OCI-LY1 (cell line): Measurements from ENCODE around the gene ABCB8.

Source experiments
- H2AFZ ChIP-seq: fragments of 200-600 bp; sonication (generic), shearing (Covaris generic); 2 replicates; pipeline ENCODE4 v1.6.0; 2014; ENCODE audit warnings: antibody characterized with exemption, mild to moderate bottlenecking, low read length
- H3F3A ChIP-seq: fragments of 200-600 bp; sonication (generic), shearing (Covaris generic); 2 replicates; pipeline ENCODE4 v1.6.0; 2014; ENCODE audit warnings: mild to moderate bottlenecking, antibody characterized with exemption, low read length, moderate library complexity; ENCODE audit not compliant: insufficient read depth
- H3K27ac ChIP-seq: fragments of 200-600 bp; sonication (generic); 2 replicates; pipeline ENCODE4 v1.5.1; 2014; ENCODE audit warnings: low read length, mixed run types, mild to moderate bottlenecking, low read depth; ENCODE audit not compliant: poor library complexity, severe bottlenecking
- H3K27me3 ChIP-seq: fragments of 200-600 bp; sonication (generic); 2 replicates; pipeline ENCODE4 v1.6.0; 2014; ENCODE audit warnings: antibody characterized with exemption, mild to moderate bottlenecking, low read length, moderate library complexity; ENCODE audit not compliant: insufficient read depth
- H3K36me3 ChIP-seq: fragments of 200-600 bp; sonication (generic); 2 replicates; pipeline ENCODE4 v1.6.1; 2014; ENCODE audit warnings: mild to moderate bottlenecking, antibody characterized with exemption, low read length, moderate library complexity, mixed read lengths; ENCODE audit not compliant: insufficient read depth
- H3K4me1 ChIP-seq: fragments of 200-600 bp; sonication (generic); 2 replicates; pipeline ENCODE4 v1.5.1; 2014; ENCODE audit warnings: mild to moderate bottlenecking, low read length, moderate library complexity; ENCODE audit not compliant: insufficient read depth, severe bottlenecking
- H3K4me2 ChIP-seq: fragments of 200-600 bp; sonication (generic), shearing (Covaris generic); 2 replicates; pipeline ENCODE4 v1.6.1; 2014; ENCODE audit warnings: low read length
- H3K4me3 ChIP-seq: fragments of 200-600 bp; sonication (generic); 2 replicates; pipeline ENCODE4 v1.5.1; 2014; ENCODE audit warnings: low read length, low read depth, mild to moderate bottlenecking, mixed read lengths; ENCODE audit not compliant: poor library complexity, severe bottlenecking
- H3K79me2 ChIP-seq: fragments of 200-600 bp; shearing (Covaris generic); 2 replicates; pipeline ENCODE4 v1.6.1; 2016; ENCODE audit warnings: mixed run types, low read length, mixed read lengths; ENCODE audit not compliant: insufficient read depth
- H3K9ac ChIP-seq: fragments of 200-600 bp; sonication (generic), shearing (Covaris generic); 2 replicates; pipeline ENCODE4 v1.6.1; 2014; ENCODE audit warnings: mild to moderate bottlenecking, low read length, mixed read lengths
- H3K9me2 ChIP-seq: fragments of 200-600 bp; sonication (generic), shearing (Covaris generic); 2 replicates; pipeline ENCODE4 v1.6.1; 2014; ENCODE audit warnings: low read depth, mild to moderate bottlenecking, low read length, mixed read lengths
- H3K9me3 ChIP-seq: fragments of 200-600 bp; shearing (Covaris generic); 2 replicates; pipeline ENCODE4 v1.6.1; 2014; ENCODE audit warnings: low read length, mixed read lengths
- H4K20me1 ChIP-seq: fragments of 200-600 bp; sonication (generic), shearing (Covaris generic); 2 replicates; pipeline ENCODE4 v1.6.0; 2016; ENCODE audit warnings: mild to moderate bottlenecking, low read length; ENCODE audit not compliant: insufficient read depth
- CTCF ChIP-seq: fragments of 200-600 bp; sonication (generic), shearing (Covaris generic); IDR thresholded peaks from 2 replicates; pipeline ENCODE4 v1.5.1; 2017; ENCODE audit warnings: mild to moderate bottlenecking, antibody characterized with exemption, low read length, moderate library complexity, mixed read lengths
- EZH2 ChIP-seq: fragments of 200-600 bp; sonication (generic), shearing (Covaris generic); IDR thresholded peaks from 2 replicates; pipeline ENCODE4 v1.8.0; 2017; ENCODE audit warnings: borderline replicate concordance, mixed run types, mild to moderate bottlenecking, antibody characterized with exemption, low read length, moderate library complexity, mixed read lengths

ABCB8 gene

GRCh38 chr7:150981644-150982043 lies 46.6 kb upstream of the ABCB8 start:
- Histone ChIP-seq H3K36me3 (no peaks in the 10 kb centered on the region), H3K9ac (no peak overlapping the region), H3K4me2 (no peak overlapping the region), H2AFZ (no peak overlapping the region), H3K9me3 (no peaks in the 10 kb centered on the region), H4K20me1 (no peaks in the 10 kb centered on the region), H3F3A (no peaks in the 10 kb centered on the region), H3K9me2 (no peaks in the 10 kb centered on the region), H3K4me1 (peaks cover 19% of the 10 kb centered on the region), H3K27me3 (peaks cover 18% of the 10 kb centered on the region; the same call in 1 of the 2 replicates), H3K79me2 (no peaks in the 10 kb centered on the region), H3K27ac (no peak overlapping the region), H3K4me3 (no peak overlapping the region)
- TF ChIP-seq EZH2 (no peak), CTCF (no peak)

- Histone ChIP-seq H3K9ac (no peak overlapping the region), H3K9me2 (no peaks in the 10 kb centered on the region), H3K27me3 (peaks cover 18% of the 10 kb centered on the region; the same call in 1 of the 2 replicates)
Observed at GRCh38 chr7:150982351-150982750, 45.9 kb upstream of the ABCB8 start.

GRCh38 chr7:150983893-150984368 lies 44.3 kb upstream of the ABCB8 start:
- H3K4me1 ChIP-seq, result peaks cover 3% of the 10 kb centered on the region
- H3K9me3 ChIP-seq, result no peaks in the 10 kb centered on the region
- no peak overlapping the region for H3K4me2 ChIP-seq
- no peaks in the 10 kb centered on the region for H3K9me2 ChIP-seq
- no peaks in the 10 kb centered on the region for H3K79me2 ChIP-seq
- no peaks in the 10 kb centered on the region for H3F3A ChIP-seq
- no peak overlapping the region for H3K4me3 ChIP-seq
- no peaks in the 10 kb centered on the region for H3K36me3 ChIP-seq
- H3K9ac ChIP-seq, result no peak overlapping the region
- peaks cover 18% of the 10 kb centered on the region; the same call in 1 of the 2 replicates for H3K27me3 ChIP-seq
- H3K27ac ChIP-seq, result no peak overlapping the region
- no peak overlapping the region for H2AFZ ChIP-seq
- no peaks in the 10 kb centered on the region for H4K20me1 ChIP-seq
- TF ChIP-seq CTCF, result no peak
- TF ChIP-seq EZH2, result no peak

More at GRCh38 chr7:150982351-150982750, 45.9 kb upstream of the ABCB8 start:
- H3K4me3 ChIP-seq, result no peak overlapping the region
- H2AFZ ChIP-seq, result no peak overlapping the region
- H3K4me2 ChIP-seq, result no peak overlapping the region
- no peaks in the 10 kb centered on the region for H3F3A ChIP-seq
- no peak overlapping the region for H3K27ac ChIP-seq
- no peaks in the 10 kb centered on the region for H3K36me3 ChIP-seq
- H4K20me1 ChIP-seq, result no peaks in the 10 kb centered on the region
- TF ChIP-seq CTCF, result no peak
- TF ChIP-seq EZH2, result no peak
- H3K79me2 ChIP-seq, result no peaks in the 10 kb centered on the region
- H3K4me1 ChIP-seq, result peaks cover 12% of the 10 kb centered on the region
- no peaks in the 10 kb centered on the region for H3K9me3 ChIP-seq
